Measurements from ENCODE around the gene MBOAT1.

DNA sequence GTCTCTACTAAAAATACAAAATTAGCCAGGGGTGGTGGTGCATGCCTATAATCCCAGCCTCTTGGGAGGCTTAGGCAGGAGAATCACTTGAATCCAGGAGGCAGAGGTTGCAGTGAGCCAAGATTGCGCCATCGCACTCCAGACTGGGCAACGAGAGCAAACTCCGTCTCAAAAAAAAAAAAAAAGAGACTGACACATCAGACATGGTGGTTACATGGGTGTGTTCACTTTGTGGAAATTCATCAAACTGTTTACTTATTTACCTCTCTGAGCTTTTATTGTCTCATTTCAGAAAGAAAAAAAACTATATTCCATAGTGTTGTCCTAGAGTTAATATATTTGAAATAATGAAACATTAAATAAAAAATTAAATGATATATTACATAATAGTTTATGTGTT, 64.8 kb downstream of the MBOAT1 start:
- TF ChIP-seq, protein P1, sequence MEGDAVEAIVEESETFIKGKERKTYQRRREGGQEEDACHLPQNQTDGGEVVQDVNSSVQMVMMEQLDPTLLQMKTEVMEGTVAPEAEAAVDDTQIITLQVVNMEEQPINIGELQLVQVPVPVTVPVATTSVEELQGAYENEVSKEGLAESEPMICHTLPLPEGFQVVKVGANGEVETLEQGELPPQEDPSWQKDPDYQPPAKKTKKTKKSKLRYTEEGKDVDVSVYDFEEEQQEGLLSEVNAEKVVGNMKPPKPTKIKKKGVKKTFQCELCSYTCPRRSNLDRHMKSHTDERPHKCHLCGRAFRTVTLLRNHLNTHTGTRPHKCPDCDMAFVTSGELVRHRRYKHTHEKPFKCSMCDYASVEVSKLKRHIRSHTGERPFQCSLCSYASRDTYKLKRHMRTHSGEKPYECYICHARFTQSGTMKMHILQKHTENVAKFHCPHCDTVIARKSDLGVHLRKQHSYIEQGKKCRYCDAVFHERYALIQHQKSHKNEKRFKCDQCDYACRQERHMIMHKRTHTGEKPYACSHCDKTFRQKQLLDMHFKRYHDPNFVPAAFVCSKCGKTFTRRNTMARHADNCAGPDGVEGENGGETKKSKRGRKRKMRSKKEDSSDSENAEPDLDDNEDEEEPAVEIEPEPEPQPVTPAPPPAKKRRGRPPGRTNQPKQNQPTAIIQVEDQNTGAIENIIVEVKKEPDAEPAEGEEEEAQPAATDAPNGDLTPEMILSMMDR (IDR thresholded peaks at IDR 0.05; ENCODE audit: poor library complexity, severe bottlenecking), result no peak
- no peak for TF ChIP-seq SMC3 (conservative IDR thresholded peaks at IDR 0.05; ENCODE audit: poor library complexity)
